ENCODE results near the gene ANTXR1.

- TF ChIP-seq CTCF (IDR thresholded peaks at IDR 0.05): no peak
- TF ChIP-seq POLR2A (IDR thresholded peaks at IDR 0.05): no peak
Measured at GRCh38 chr2:69152847-69153583, 140.0 kb downstream of the ANTXR1 start.

Data from uterus (tissue), 2 donors.